ENCODE measurements around the gene GPR37L1.
A peak's percentile ranks its signal among the peaks of the same experiment; 100 is the strongest.

GPR37L1 gene

DNA sequence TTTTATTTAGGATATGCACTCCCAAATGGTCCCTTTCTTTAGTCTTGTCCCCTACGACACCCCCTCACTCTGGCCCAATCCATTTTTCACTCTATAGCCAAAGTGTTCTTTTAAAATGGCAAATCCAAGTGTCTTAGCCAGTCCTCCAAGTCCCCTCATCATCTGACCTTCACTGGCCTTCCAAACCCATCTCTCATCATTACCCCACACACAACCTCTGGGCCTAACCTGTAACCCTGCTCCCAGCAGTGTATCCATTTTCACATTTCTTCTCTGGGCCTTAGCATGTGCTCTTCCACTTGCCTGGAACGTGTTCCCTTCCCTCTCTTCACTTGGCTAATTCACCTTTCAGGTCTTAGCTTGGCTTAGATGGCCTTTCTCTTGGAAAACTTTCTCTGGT is 28.3 kb downstream of the GPR37L1 start:
- H3K36me3 ChIP-seq, result no peaks in the 10 kb centered on the region
- H3K4me3 ChIP-seq (ENCODE audit: low read depth, low read length), result no peak overlapping the region
- no peaks in the 10 kb centered on the region for H3K27me3 ChIP-seq (ENCODE audit: insufficient read depth, low read depth, severe bottlenecking)
- no peaks in the 10 kb centered on the region for H3K9me3 ChIP-seq (ENCODE audit: severe bottlenecking)
- TF ChIP-seq, protein P1, sequence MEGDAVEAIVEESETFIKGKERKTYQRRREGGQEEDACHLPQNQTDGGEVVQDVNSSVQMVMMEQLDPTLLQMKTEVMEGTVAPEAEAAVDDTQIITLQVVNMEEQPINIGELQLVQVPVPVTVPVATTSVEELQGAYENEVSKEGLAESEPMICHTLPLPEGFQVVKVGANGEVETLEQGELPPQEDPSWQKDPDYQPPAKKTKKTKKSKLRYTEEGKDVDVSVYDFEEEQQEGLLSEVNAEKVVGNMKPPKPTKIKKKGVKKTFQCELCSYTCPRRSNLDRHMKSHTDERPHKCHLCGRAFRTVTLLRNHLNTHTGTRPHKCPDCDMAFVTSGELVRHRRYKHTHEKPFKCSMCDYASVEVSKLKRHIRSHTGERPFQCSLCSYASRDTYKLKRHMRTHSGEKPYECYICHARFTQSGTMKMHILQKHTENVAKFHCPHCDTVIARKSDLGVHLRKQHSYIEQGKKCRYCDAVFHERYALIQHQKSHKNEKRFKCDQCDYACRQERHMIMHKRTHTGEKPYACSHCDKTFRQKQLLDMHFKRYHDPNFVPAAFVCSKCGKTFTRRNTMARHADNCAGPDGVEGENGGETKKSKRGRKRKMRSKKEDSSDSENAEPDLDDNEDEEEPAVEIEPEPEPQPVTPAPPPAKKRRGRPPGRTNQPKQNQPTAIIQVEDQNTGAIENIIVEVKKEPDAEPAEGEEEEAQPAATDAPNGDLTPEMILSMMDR (IDR thresholded peaks at IDR 0.05; ENCODE audit: low read depth, low read length), result no peak
- no peak overlapping the region for H3K27ac ChIP-seq
- no peak for DNase-seq

DNA sequence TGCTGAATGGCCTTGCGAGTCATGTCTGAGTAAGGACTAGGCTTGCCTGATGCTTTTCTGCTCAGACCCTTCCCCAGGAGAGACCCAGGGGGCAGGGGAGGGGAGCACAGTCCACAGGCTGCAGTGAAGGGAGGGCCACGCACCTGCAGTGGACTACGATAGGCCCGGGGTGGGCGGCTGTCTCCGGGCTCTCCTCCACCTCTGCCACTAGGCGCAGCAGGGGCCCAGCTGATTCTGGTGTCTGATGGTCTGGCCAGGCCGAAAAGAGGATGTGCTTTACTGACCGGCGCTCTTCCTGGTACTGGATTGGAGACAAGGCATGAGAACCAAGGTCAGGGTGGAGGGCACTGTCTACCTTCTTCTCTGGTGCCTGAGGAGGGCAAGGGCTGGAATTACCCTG is 29.7 kb downstream of the GPR37L1 start:
- H3K27ac ChIP-seq, result no peak overlapping the region
- TF ChIP-seq, protein P1 (IDR thresholded peaks at IDR 0.05; ENCODE audit: low read depth, low read length), result 0 out of 2 replicates have a peak, but pooled peaks have one; percentile 15
- DNase-seq, result peak; percentile 39
- H3K4me3 ChIP-seq (ENCODE audit: low read depth, low read length), result no peak overlapping the region
- no peaks in the 10 kb centered on the region for H3K27me3 ChIP-seq (ENCODE audit: insufficient read depth, low read depth, severe bottlenecking)
- no peaks in the 10 kb centered on the region for H3K9me3 ChIP-seq (ENCODE audit: severe bottlenecking)
- H3K36me3 ChIP-seq, result no peaks in the 10 kb centered on the region

DNA sequence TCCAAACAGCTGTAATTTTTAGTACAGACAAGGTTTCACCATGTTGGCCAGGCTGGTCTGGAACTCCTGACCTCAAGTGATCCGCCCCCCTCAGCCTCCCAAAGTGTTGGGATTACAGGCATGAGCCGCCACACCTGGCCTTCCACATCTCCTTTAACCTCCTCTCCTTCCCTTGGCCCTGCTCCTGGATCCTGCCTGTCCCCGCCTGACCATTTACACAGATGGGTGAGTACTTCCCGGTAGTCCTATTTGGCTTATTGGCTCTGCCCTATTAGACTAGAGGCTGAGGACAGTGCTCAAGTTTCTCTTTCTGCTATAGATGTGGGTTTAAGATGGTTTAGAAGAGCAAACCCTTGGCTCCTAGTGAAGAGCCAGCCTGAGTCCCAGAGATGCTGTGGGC is 30.6 kb downstream of the GPR37L1 start:
- TF ChIP-seq, protein P1 (IDR thresholded peaks at IDR 0.05; ENCODE audit: low read depth, low read length), result no peak

DNA sequence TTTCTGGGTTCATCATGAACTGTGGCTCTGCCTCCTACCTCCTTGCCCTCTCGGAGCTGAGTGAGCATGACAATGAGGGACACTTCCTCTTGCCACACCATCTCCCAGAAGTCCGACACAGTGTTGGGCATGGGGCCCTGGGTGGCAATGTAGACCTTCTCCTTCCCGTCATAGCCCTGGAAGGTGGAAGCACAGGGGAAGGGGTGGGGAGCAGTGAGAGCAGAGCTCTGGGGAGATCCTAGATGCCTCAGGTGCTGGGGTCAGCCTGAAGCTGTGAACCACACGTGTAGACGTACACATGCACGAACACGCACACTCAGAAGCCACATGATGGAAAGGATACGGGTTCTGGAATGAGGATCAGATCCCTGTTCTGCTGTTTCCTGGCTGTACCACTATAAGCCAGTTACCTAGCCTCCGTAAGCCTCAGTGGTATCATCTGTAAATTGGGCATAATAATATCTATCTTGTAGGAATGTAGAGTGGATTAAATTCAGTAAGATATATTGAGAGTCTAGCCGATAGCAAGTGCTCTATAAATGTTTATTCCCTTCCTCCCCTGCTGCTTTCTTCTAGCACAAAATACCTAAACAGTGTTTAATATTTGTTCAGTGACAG is 31.5 kb downstream of the GPR37L1 start:
- H3K27me3 ChIP-seq (ENCODE audit: insufficient read depth, low read depth, severe bottlenecking), result no peaks in the 10 kb centered on the region
- H3K4me3 ChIP-seq (ENCODE audit: low read depth, low read length), result no peak overlapping the region
- H3K9me3 ChIP-seq (ENCODE audit: severe bottlenecking), result no peaks in the 10 kb centered on the region
- peak; percentile 32 for DNase-seq
- no peaks in the 10 kb centered on the region for H3K36me3 ChIP-seq
- peak overlapping the region; percentile 37 for H3K27ac ChIP-seq
- TF ChIP-seq, protein P1 (IDR thresholded peaks at IDR 0.05; ENCODE audit: low read depth, low read length), result no peak

More for the DNA sequence above, 30.6 kb downstream of the GPR37L1 start:
- Histone ChIP-seq H3K9me3 (ENCODE audit: severe bottlenecking) (no peaks in the 10 kb centered on the region), H3K4me3 (ENCODE audit: low read depth, low read length) (no peak overlapping the region), H3K27me3 (ENCODE audit: insufficient read depth, low read depth, severe bottlenecking) (no peaks in the 10 kb centered on the region), H3K36me3 (no peaks in the 10 kb centered on the region), H3K27ac (peak overlapping the region; percentile 13)
- peak; percentile 80 for DNase-seq

DNA sequence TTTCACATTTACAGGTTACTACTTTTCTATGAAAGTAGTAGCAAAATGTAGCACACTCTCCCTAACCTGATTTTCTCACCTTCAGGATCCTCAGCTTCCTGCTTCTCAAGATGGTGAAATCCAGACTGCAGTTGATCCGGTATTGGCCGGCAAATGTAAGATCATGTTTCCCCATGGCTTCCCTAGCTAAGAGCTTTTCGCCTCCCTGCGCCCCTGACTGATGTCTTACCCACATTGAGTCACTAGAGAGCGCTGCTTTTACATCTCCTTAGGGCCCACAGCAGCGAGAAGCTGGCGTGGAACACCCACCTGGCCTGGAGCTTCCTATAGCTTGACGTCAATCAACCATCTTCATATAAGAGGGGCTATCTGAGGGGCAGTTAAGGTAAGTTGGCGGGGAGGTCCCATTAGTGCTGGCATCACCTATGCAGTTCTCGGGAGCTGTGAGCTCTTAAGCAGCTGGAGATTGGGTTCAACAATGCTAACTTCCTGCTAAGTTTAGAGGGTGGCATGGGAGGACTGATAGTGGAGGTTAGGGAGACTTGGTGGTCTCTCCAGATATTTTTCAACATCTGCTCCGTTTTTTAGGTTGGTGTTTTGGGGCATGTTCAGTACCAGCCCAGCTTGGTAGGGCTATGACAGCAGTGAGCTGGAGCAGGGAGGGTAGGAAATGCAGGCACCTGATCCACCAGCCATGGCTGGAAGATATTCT is 32.2 kb downstream of the GPR37L1 start:
- H3K27ac ChIP-seq, result peak overlapping the region; percentile 37
- H3K4me3 ChIP-seq (ENCODE audit: low read depth, low read length), result no peak overlapping the region
- H3K27me3 ChIP-seq (ENCODE audit: insufficient read depth, low read depth, severe bottlenecking), result no peaks in the 10 kb centered on the region
- no peaks in the 10 kb centered on the region for H3K36me3 ChIP-seq
- TF ChIP-seq, protein P1 (IDR thresholded peaks at IDR 0.05; ENCODE audit: low read depth, low read length), result peak; percentile 96
- no peaks in the 10 kb centered on the region for H3K9me3 ChIP-seq (ENCODE audit: severe bottlenecking)
- peak; percentile 97 for DNase-seq

All from WERI-Rb-1 (cell line).